Measurements from ENCODE around the gene AGBL4. TPM values are rescaled to one million over a fixed set of nuclear protein-coding genes. Genes with fewer than 3 reads are reported as not detected.

AGBL4 gene
- total RNA-seq, 4 donors from 2014 or later = not detected

- H3K27ac ChIP-seq = peak overlapping the region in 1 of 4 donors; percentile 17
- TF ChIP-seq CTCF (IDR thresholded peaks at IDR 0.05) (no peak), POLR2A (IDR thresholded peaks at IDR 0.05) (no peak)
- no peak overlapping the region for H3K4me3 ChIP-seq
Observed at GRCh38 chr1:48610628-48611542, 1412.9 kb downstream of the AGBL4 start.

GRCh38 chr1:48608882-48609281 is 1414.9 kb downstream of the AGBL4 start:
- 63 to 82% methylated on average over 4 of the region's 4 CpGs for WGBS, 2 donors
- Histone ChIP-seq H3K36me3 (no peaks in the 10 kb centered on the region), H3K9me3 (no peaks in the 10 kb centered on the region), H3K4me3 (no peak overlapping the region), H3K4me1 (peaks cover 0 to 12% (median 6%) of the 10 kb centered on the region in 3 donors), H3K27ac (no peak overlapping the region), H3K27me3 (peaks cover 0 to 12% (median 0%) of the 10 kb centered on the region in 4 donors)
- intact Hi-C loops (cut with DNase I) = no loop called here
- no peak for DNase-seq
- no peak for TF ChIP-seq CTCF (IDR thresholded peaks at IDR 0.05)
- no peak for TF ChIP-seq POLR2A (IDR thresholded peaks at IDR 0.05)

More at GRCh38 chr1:48610628-48611542, 1412.9 kb downstream of the AGBL4 start:
- 29 to 42% methylated on average over 1 to 2 of the region's 3 CpGs for WGBS, 2 donors
- no peak for DNase-seq
- Histone ChIP-seq H3K27me3 (peaks cover 0 to 9% (median 0%) of the 10 kb centered on the region in 4 donors), H3K36me3 (no peaks in the 10 kb centered on the region), H3K4me1 (peaks cover 0 to 12% (median 6%) of the 10 kb centered on the region in 3 donors), H3K9me3 (no peaks in the 10 kb centered on the region)
- intact Hi-C loops (cut with DNase I) = no loop called here

GRCh38 chr1:48603222-48603621 is 1420.5 kb downstream of the AGBL4 start:
- Histone ChIP-seq H3K27me3 (peaks cover 0 to 12% (median 0%) of the 10 kb centered on the region in 4 donors), H3K27ac (no peak overlapping the region), H3K9me3 (no peaks in the 10 kb centered on the region), H3K4me3 (no peak overlapping the region), H3K36me3 (no peaks in the 10 kb centered on the region), H3K4me1 (no peaks in the 10 kb centered on the region)
- DNase-seq = no peak
- TF ChIP-seq CTCF (IDR thresholded peaks at IDR 0.05) (no peak), POLR2A (IDR thresholded peaks at IDR 0.05) (no peak)
- intact Hi-C loops (cut with DNase I) = no loop called here
- 84 to 91% methylated on average over 6 of the region's 6 CpGs for WGBS, 2 donors

GRCh38 chr1:48602349-48602748 is 1421.4 kb downstream of the AGBL4 start:
- Histone ChIP-seq H3K27me3 (peaks cover 0 to 8% (median 0%) of the 10 kb centered on the region in 4 donors), H3K9me3 (no peaks in the 10 kb centered on the region), H3K36me3 (no peaks in the 10 kb centered on the region), H3K27ac (no peak overlapping the region), H3K4me3 (no peak overlapping the region), H3K4me1 (no peaks in the 10 kb centered on the region)
- intact Hi-C loops (cut with DNase I) = no loop called here
- 70 to 74% methylated on average over 4 of the region's 4 CpGs for WGBS, 2 donors
- TF ChIP-seq CTCF (IDR thresholded peaks at IDR 0.05) (no peak), POLR2A (IDR thresholded peaks at IDR 0.05) (no peak)
- DNase-seq = no peak

GRCh38 chr1:48600182-48600581 is 1423.6 kb downstream of the AGBL4 start:
- H3K4me1 ChIP-seq = no peaks in the 10 kb centered on the region
- no peaks in the 10 kb centered on the region for H3K9me3 ChIP-seq
- H3K27ac ChIP-seq = no peak overlapping the region
- peaks cover 0 to 2% (median 0%) of the 10 kb centered on the region in 4 donors for H3K27me3 ChIP-seq
- H3K4me3 ChIP-seq = no peak overlapping the region
- DNase-seq = no peak
- H3K36me3 ChIP-seq = no peaks in the 10 kb centered on the region
- TF ChIP-seq POLR2A (IDR thresholded peaks at IDR 0.05) (no peak), CTCF (IDR thresholded peaks at IDR 0.05) (no peak)
- intact Hi-C loops (cut with DNase I) = no loop called here
- WGBS, 2 donors = 67 to 83% methylated on average over 1 of the region's 1 CpG
